Upper lobe of left lung (tissue), 4 donors: Measurements from ENCODE around the gene USP28.

ENCODE experiments used
- POLR2A ChIP-seq, 4 donors: fragments of 450-650 bp; IDR thresholded peaks; one replicate each; pipeline ENCODE4 v1.5.1; 2016 to 2017; ENCODE audit warnings: antibody characterized with exemption in 4 of 4, mild to moderate bottlenecking in 2 of 4
- POLR2AphosphoS5 ChIP-seq, 2 donors: sonication (generic); formaldehyde crosslinking; IDR thresholded peaks; one replicate each; pipeline ENCODE4 v1.5.1; 2017; ENCODE audit warnings: antibody characterized with exemption in 2 of 2
- TF ChIP-seq, protein P1 (sequence below), 6 experiments: fragments of 450-650 bp in 4 of 6; fragments of 200-600 bp in 2 of 6; sonication (generic) in 2 of 6; IDR thresholded peaks; one replicate each; pipeline ENCODE4 v1.5.1; 2016 to 2019; ENCODE audit warnings: antibody characterized with exemption in 6 of 6

DNA sequence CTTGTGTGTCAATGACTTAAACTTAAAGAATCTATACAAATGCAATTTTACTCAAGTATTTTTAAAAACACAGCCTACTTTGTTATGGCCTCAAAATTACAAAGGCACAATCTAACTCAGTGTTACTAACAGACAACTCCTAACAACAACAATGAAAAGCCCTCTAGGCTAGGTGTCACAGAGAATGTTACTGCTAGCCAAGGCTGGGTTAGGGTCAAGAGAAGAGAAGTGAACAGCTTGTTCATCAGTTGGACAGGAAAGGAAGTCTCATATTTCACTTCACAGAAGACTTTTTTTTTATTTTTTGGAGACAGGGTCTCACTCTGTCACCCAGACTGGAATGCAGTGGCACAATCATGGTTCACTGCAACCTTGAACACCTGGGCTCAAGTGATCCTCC, 69.7 kb downstream of the USP28 start:
- TF ChIP-seq, protein P1, sequence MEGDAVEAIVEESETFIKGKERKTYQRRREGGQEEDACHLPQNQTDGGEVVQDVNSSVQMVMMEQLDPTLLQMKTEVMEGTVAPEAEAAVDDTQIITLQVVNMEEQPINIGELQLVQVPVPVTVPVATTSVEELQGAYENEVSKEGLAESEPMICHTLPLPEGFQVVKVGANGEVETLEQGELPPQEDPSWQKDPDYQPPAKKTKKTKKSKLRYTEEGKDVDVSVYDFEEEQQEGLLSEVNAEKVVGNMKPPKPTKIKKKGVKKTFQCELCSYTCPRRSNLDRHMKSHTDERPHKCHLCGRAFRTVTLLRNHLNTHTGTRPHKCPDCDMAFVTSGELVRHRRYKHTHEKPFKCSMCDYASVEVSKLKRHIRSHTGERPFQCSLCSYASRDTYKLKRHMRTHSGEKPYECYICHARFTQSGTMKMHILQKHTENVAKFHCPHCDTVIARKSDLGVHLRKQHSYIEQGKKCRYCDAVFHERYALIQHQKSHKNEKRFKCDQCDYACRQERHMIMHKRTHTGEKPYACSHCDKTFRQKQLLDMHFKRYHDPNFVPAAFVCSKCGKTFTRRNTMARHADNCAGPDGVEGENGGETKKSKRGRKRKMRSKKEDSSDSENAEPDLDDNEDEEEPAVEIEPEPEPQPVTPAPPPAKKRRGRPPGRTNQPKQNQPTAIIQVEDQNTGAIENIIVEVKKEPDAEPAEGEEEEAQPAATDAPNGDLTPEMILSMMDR (IDR thresholded peaks at IDR 0.05): no peak
- TF ChIP-seq POLR2AphosphoS5 (IDR thresholded peaks at IDR 0.05) (no peak), POLR2A (IDR thresholded peaks at IDR 0.05) (no peak)
